Epidermal melanocyte (primary cell): Measurements from ENCODE around the gene CSF2RB.

ENCODE experiments used
- DNase-seq: peaks from one replicate; pipeline ENCODE4 v3.0.0; 2011; ENCODE audit warnings: low spot score; ENCODE audit not compliant: insufficient read length

CSF2RB gene

GRCh38 chr22:36935313-36935610, 21.8 kb downstream of the CSF2RB start:
- no peak for DNase-seq

DNA sequence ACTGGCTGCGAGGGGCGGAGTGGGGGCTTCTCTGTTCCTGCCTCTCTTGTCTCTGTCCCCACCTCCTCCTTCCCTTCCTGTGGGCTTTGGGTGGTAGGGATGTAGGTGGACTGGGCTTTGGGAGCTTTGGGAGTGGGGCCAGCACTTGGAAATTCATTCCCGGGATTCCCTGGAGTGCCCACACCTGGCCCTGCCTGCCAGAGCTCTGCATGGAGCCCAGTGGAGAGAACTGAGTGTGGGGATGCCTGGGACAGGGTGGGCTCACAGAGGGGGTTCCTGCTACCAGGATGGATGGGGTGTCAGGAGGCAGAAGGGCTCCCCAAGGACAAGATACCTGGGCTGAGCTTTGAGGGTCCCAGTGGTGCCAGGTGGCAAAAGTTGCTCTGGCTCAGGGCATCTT, 22.3 kb downstream of the CSF2RB start:
- no peak for DNase-seq

GRCh38 chr22:36936362-36937116, 23.1 kb downstream of the CSF2RB start:
- DNase-seq = no peak

DNA sequence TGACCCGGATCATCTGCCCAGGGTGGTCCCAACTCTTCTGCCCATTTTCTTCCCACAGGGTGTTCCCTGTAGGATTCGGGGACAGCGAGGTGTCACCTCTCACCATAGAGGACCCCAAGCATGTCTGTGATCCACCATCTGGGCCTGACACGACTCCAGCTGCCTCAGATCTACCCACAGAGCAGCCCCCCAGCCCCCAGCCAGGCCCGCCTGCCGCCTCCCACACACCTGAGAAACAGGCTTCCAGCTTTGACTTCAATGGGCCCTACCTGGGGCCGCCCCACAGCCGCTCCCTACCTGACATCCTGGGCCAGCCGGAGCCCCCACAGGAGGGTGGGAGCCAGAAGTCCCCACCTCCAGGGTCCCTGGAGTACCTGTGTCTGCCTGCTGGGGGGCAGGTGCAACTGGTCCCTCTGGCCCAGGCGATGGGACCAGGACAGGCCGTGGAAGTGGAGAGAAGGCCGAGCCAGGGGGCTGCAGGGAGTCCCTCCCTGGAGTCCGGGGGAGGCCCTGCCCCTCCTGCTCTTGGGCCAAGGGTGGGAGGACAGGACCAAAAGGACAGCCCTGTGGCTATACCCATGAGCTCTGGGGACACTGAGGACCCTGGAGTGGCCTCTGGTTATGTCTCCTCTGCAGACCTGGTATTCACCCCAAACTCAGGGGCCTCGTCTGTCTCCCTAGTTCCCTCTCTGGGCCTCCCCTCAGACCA, 24.0 kb downstream of the CSF2RB start:
- no peak for DNase-seq

GRCh38 chr22:36938028-36938425, 24.6 kb downstream of the CSF2RB start:
- DNase-seq = no peak

GRCh38 chr22:36938886-36939285, 25.5 kb downstream of the CSF2RB start:
- DNase-seq = no peak

DNA sequence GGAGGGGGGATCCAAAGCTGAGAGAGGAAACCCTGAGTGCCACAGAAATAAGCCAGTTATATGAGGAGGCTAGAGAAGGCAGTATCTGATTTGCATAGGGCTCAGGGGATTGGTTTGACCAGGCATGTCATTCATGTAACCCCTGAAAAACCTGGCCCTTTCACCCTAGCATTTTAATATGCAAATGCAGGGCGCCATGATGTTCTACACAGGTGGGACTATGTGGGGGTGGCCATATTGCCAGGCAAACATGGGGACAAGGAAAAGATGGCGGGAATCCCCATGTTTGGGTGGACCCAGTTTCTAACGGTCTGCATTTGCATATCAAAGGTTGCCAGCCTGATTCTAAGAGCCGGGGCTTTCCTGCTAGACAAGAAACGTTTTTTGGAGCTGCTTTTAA, 27.2 kb downstream of the CSF2RB start:
- no peak for DNase-seq

- no peak for DNase-seq
Observed at GRCh38 chr22:36942556-36942955, 29.1 kb downstream of the CSF2RB start.

DNA sequence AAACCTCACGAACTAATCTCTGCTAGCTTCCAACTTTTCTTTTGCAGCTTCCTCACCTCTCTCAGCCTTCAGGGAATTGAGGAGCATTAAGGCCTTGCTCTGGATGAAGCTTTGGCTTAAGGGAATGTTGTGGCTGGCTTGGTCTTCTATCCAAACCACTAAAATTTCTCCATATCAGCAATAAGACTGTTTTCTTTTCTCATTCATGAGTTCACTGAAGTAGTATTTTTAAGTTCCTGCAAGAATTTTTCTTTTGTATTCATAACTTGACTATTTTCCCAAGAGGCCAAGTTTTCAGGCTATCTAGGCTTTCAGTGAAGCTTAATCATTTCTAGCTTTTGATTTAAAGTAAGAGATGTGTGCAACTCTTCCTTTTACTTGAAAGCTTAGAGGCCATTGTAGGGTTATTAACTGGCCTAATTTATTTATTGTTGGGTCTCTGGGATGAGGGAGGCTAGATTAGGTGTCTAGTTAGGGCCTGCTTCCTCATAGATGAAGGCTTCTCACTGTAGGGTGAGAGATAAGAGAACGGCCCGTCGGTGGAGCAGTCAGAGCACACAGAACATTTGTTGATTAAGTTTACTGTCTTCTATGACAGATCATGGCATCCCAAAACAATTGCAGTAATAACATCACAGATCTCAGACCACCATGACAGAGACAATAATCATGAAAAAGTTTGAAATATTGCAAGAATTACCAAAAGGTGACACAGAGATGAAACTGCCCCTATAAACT, 33.2 kb downstream of the CSF2RB start:
- no peak for DNase-seq

DNA sequence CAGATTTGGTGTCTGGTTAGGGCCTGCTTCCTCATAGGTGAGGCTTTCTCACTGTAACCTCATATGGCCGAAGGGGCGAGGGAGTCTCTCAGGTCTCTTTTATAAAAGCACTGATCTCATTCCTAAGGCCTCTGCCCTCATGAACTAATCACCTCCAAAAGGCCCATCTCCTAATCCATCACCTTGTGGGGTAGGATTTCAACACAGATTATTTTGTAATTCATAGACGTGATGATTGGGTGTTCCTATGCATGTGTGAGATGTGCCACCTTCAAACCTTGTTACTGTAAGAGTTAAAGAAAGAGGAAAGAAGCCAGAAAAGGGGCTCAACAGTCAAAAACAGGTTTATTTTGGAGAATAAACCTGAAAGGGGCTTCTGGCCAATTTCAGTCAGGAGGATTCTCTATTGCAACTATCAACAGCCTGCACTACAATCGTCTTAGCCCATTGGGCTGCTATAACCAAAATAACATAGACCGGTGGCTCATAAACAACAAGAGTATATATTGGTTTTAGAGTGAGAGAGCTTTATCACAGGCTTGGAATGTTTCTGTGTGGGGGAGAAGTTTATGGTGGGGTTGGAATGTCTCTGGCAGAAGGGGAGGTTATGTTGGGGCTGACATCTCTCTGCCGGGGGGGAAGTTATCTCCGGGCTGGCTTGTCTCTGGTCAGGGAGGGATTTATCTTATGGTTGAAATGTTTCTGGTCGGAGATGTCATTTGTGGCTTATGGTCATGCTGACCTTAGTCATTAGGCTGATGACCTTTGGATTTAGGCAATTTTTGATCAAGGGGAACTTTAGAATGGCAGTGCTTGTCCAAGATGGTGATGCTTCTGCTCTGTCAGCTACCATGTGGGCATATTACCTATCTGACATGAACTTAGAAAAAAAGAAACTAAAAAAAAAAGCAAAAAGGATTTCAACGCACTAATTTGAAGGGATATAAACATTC, 35.1 kb downstream of the CSF2RB start:
- DNase-seq = no peak

- DNase-seq = no peak
Observed at GRCh38 chr22:36950797-36951590, 37.6 kb downstream of the CSF2RB start.

GRCh38 chr22:36951746-36952145, 38.3 kb downstream of the CSF2RB start:
- no peak for DNase-seq

DNA sequence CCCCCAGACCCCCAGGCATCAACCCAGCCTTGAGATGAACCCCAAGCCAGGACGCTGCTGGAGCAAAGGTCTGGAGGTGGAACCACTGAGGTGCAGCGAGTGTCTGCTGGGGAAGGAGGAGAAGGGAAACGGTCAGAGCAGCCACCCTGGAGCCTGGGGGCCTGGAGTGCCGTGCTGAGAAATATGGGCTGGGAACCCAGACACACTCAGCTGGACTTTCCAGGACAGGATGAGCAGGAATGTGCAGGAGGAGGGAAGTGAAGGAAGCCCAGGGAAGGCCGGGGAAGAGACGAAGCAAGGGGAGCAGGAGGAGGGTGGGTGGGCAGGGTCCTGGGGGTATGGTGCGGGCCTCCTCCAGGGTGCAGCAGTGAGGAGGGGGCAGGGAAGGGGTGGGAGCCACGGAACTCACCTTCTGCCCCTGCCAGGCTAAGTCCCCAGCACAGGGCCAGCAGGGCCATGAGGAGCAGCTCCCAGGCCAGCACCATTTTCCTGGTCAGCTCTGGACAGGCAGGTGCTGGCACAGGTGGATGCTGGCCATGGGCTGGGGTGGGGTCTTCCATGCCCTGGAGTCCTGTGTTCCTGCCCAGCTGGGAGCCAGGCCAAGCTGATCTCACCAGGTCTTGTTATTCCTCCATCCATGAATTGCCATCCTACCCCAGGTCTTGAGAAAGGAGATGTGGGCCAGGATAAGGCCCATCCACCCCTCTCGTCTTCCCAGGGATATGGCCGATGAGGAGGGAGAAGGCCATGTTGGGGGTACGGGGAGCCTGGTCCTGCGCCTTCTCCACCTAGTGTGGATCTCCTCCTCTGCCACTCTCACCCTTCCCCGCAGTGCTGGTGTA, 40.0 kb downstream of the CSF2RB start:
- DNase-seq = no peak

GRCh38 chr22:36954251-36955014, 41.0 kb downstream of the CSF2RB start:
- no peak for DNase-seq

DNA sequence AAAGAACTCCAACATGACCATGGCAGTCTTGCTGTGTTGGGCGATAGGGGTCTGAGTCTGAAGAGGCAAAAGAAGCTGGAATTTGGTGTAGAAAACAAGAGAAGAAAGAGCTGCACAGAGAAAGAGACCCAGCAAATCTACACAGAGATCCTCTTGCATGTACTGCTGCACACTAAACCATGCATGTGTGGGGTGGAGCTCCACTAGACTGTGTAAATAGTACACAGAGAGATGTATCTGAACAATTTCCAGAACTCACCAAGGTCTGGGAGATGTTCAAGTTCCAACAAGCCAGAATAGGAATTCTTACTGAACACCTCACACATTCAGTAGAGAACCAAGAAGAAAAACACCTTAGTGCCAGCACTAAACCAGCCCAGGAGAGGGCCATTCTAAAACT, 42.3 kb downstream of the CSF2RB start:
- no peak for DNase-seq

DNA sequence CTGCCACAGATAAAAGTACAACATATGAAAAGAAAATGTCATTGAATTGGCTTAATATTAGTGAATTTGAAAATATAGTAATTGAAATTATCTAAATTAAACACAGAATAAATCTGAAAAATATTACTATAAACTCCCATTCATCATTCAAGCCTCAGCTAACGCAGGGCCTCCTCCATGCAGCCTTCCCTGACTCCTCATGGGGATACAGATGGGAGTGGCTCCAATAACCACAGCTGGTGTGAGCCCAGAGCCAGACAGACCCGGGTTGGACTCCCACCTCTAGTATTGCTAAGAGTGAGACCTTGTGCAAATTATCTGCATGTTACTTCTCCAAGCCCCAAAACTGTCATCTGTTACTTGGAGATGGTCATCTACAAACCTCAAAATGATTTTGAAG, 44.9 kb downstream of the CSF2RB start:
- DNase-seq = no peak

GRCh38 chr22:36961626-36962025, 48.2 kb downstream of the CSF2RB start:
- no peak for DNase-seq

GRCh38 chr22:36963302-36963701, 49.9 kb downstream of the CSF2RB start:
- DNase-seq = no peak

DNA sequence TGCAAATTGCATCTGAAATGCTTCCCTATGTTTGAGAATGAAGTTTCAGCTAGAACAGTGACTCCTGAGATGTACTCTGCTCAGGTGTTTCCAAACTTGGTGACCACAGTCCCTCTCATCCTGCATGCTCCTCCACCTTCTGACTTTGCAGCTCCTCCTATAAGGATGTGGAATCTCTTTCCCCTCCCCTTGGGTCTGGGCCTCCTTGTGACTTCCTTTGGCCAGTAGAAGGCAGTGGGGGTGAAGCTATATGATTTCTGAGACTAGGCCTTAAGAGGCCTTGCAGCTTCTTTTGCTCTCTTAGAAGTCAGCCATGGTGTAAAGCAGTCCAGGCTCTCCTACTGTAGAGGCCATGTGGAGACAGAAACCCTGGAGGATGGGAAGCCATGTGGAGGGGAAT, 50.7 kb downstream of the CSF2RB start:
- DNase-seq = no peak
